CD14-positive monocyte (primary cell): Measurements from ENCODE around the gene MOV10. TPM values are rescaled to one million over a fixed set of nuclear protein-coding genes. Genes with fewer than 3 reads are reported as not detected.

Experiments used
- DNase-seq, 3 donors: peaks; one replicate each; pipeline ENCODE4 v3.0.0-alpha.2; 2011 to 2022
- H2AFZ ChIP-seq: 2 replicates; pipeline ENCODE4 v1.6.0; 2012; ENCODE audit warnings: mild to moderate bottlenecking, low read depth, low read length, inconsistent platforms; ENCODE audit not compliant: insufficient read depth, poor library complexity, severe bottlenecking
- H3K27ac ChIP-seq, 2 donors: 1 replicate in 1 of 2; 2 replicates in 1 of 2; pipeline ENCODE4 v1.5.1; 2012 to 2013; ENCODE audit warnings: low read length in 2 of 2, control low read depth in 1 of 2, inconsistent platforms in 1 of 2, low read depth in 1 of 2, mild to moderate bottlenecking in 1 of 2
- H3K27me3 ChIP-seq, 2 donors: one replicate each; pipeline versions ENCODE4 v1.6.0 to v1.6.1; 2011 to 2013; ENCODE audit warnings: low read length in 2 of 2; ENCODE audit not compliant: control insufficient read depth in 2 of 2, insufficient read depth in 2 of 2
- H3K36me3 ChIP-seq, 2 donors: replicated peaks in 1 of 2; 1 replicate in 1 of 2; 2 replicates in 1 of 2; pipeline versions ENCODE4 v1.5.1 to v1.6.1; 2012 to 2013; ENCODE audit warnings: low read length in 2 of 2, control low read depth in 1 of 2, inconsistent platforms in 1 of 2, mild to moderate bottlenecking in 1 of 2; ENCODE audit not compliant: insufficient read depth in 2 of 2, control insufficient read depth in 1 of 2
- H3K4me1 ChIP-seq, 2 donors: 1 replicate in 1 of 2; 2 replicates in 1 of 2; pipeline versions ENCODE4 v1.5.1 to v1.6.1; 2012 to 2013; ENCODE audit warnings: low read length in 2 of 2, control low read depth in 1 of 2, inconsistent platforms in 1 of 2, mild to moderate bottlenecking in 1 of 2, moderate library complexity in 1 of 2; ENCODE audit not compliant: insufficient read depth in 2 of 2, control insufficient read depth in 1 of 2
- H3K4me2 ChIP-seq: replicated peaks from 2 replicates; pipeline ENCODE3; 2012; ENCODE audit warnings: low read length, moderate library complexity, mild to moderate bottlenecking; ENCODE audit not compliant: poor library complexity, severe bottlenecking; ENCODE audit errors: extremely low read depth
- H3K4me3 ChIP-seq, 3 experiments: fragments of 200-600 bp in 1 of 3; sonication (generic) in 1 of 3; replicated peaks in 1 of 3; 1 replicate in 2 of 3; 2 replicates in 1 of 3; pipeline ENCODE4 v1.5.1; 2011 to 2013; ENCODE audit warnings: low read length in 3 of 3, mild to moderate bottlenecking in 3 of 3, control low read depth in 2 of 3, low read depth in 2 of 3, inconsistent platforms in 1 of 3, moderate library complexity in 1 of 3
- H3K79me2 ChIP-seq: 2 replicates; pipeline ENCODE4 v1.6.0; 2012; ENCODE audit warnings: mild to moderate bottlenecking, control low read depth, inconsistent platforms, low read length, moderate library complexity; ENCODE audit not compliant: insufficient read depth
- H3K9ac ChIP-seq: 2 replicates; pipeline ENCODE4 v1.6.0; 2017; ENCODE audit warnings: low read length, mild to moderate bottlenecking; ENCODE audit not compliant: insufficient read depth, poor library complexity, severe bottlenecking
- H3K9me3 ChIP-seq, 2 donors: replicated peaks in 1 of 2; 1 replicate in 1 of 2; 2 replicates in 1 of 2; pipeline versions ENCODE4 v1.5.1 to v1.6.1; 2012 to 2013; ENCODE audit warnings: low read length in 2 of 2, control low read depth in 1 of 2; ENCODE audit not compliant: control insufficient read depth in 1 of 2, insufficient read depth in 1 of 2
- H4K20me1 ChIP-seq: 2 replicates; pipeline ENCODE4 v1.6.0; 2012; ENCODE audit warnings: mild to moderate bottlenecking, low read length, control low read depth, moderate library complexity; ENCODE audit not compliant: insufficient read depth
- H3K27ac Mint-ChIP-seq, 7 donors: one replicate each; pipeline ENCODE4 v1.8.0; 2020; ENCODE audit warnings: mild to moderate bottlenecking in 7 of 7, mixed read lengths in 7 of 7, moderate library complexity in 6 of 7, inconsistent platforms in 2 of 7
- H3K27me3 Mint-ChIP-seq, 3 donors: one replicate each; pipeline ENCODE4 v1.8.0; 2021 to 2022; ENCODE audit warnings: low read depth in 3 of 3, mild to moderate bottlenecking in 3 of 3, mixed read lengths in 3 of 3, moderate library complexity in 3 of 3, inconsistent platforms in 1 of 3
- H3K36me3 Mint-ChIP-seq, 2 donors: one replicate each; pipeline ENCODE4 v1.8.0; 2020; ENCODE audit warnings: mixed read lengths in 2 of 2, inconsistent platforms in 1 of 2, mild to moderate bottlenecking in 1 of 2
- H3K4me1 Mint-ChIP-seq: one replicate; pipeline ENCODE4 v1.8.0; 2020; ENCODE audit warnings: mild to moderate bottlenecking, mixed read lengths
- H3K4me3 Mint-ChIP-seq, 2 donors: one replicate each; pipeline ENCODE4 v1.8.0; 2020; ENCODE audit warnings: mild to moderate bottlenecking in 2 of 2, mixed read lengths in 2 of 2, moderate library complexity in 1 of 2
- H3K9me3 Mint-ChIP-seq, 7 donors: one replicate each; pipeline ENCODE4 v1.8.0; 2020 to 2022; ENCODE audit warnings: mixed read lengths in 7 of 7, mild to moderate bottlenecking in 6 of 7, moderate library complexity in 6 of 7, inconsistent platforms in 2 of 7
- CTCF ChIP-seq: fragments of 200-600 bp; IDR thresholded peaks from one replicate; pipeline ENCODE4 v1.8.0; 2022; ENCODE audit warnings: antibody characterized with exemption, mild to moderate bottlenecking
- WGBS: methylation state at CpG from one replicate; pipeline ENCODE4 v1.1.5; 2013; ENCODE audit warnings: missing lambda C conversion rate; ENCODE audit not compliant: insufficient coverage; 5-methylcytosine and 5-hydroxymethylcytosine counted together
- intact Hi-C, 2 donors: fragments of 100-400 bp; cut with micrococcal nuclease; formaldehyde crosslinking; loops; one replicate each; pipeline versions ENCODE4 v1.15.0 to v1.15.1; 2023
- polyA plus RNA-seq, 3 donors: library from polyadenylated mRNA; depleted of rRNA in 1 of 3; unstranded in 2 of 3; stranded (reverse) in 1 of 3; fragments of 300-500 nt in 2 of 3; fragments of >200 nt in 1 of 3; fragmentation: Illumina TruSeq in 2 of 3; gene quantifications; 1 replicate in 2 of 3; 2 replicates in 1 of 3; pipeline ENCODE4 v1.2.3, GENCODE V29; 2012 to 2021

Gene MOV10
- polyA plus RNA-seq, 3 donors, result 12.0 to 61.2 (median 13.6) TPM

GRCh38 chr1:112628516-112628915 lies 45.9 kb upstream of the MOV10 start:
- H2AFZ ChIP-seq, result no peak overlapping the region
- Mint-ChIP-seq H3K27ac (peak overlapping the region in 3 of 7 donors; percentile 20 to 87 (median 38)), H3K27me3 (no peaks in the 10 kb centered on the region), H3K36me3 (peaks cover 29 to 64% of the 10 kb centered on the region in 2 donors), H3K4me1 (peaks cover 61% of the 10 kb centered on the region), H3K9me3 (peaks cover 0 to 2% (median 0%) of the 10 kb centered on the region in 7 donors), H3K4me3 (no peak overlapping the region)
- peaks cover 98% of the 10 kb centered on the region for H4K20me1 ChIP-seq
- WGBS, result 100% methylated on average over 1 of the region's 2 CpGs
- no peak overlapping the region for H3K9ac ChIP-seq
- H3K79me2 ChIP-seq, result peaks cover 100% of the 10 kb centered on the region
- H3K4me3 ChIP-seq, result no peak overlapping the region
- DNase-seq, result no peak
- H3K27ac ChIP-seq, result peak overlapping the region in 1 of 2 donors; percentile 62
- peaks cover 14 to 38% of the 10 kb centered on the region in 2 donors for H3K36me3 ChIP-seq
- H3K9me3 ChIP-seq, result no peaks in the 10 kb centered on the region
- H3K4me2 ChIP-seq, result no peak overlapping the region
- TF ChIP-seq CTCF, result no peak
- H3K4me1 ChIP-seq, result peaks cover 21 to 77% of the 10 kb centered on the region in 2 donors
- intact Hi-C loops, result loop anchor here in 1 of 2 donors (5.0 kb wide), 2 partner anchors 44 to 79 kb away; partner anchors contain the start of genes MOV10 and RHOC
- H3K27me3 ChIP-seq, result no peaks in the 10 kb centered on the region

GRCh38 chr1:112629256-112629655 lies 45.2 kb upstream of the MOV10 start:
- Histone ChIP-seq H3K4me3 (no peak overlapping the region), H3K9ac (no peak overlapping the region), H3K27ac (peak overlapping the region in 1 of 2 donors; percentile 62), H3K4me1 (peaks cover 21 to 79% of the 10 kb centered on the region in 2 donors), H3K79me2 (peaks cover 100% of the 10 kb centered on the region), H3K4me2 (no peak overlapping the region), H3K36me3 (peaks cover 14 to 38% of the 10 kb centered on the region in 2 donors), H4K20me1 (peaks cover 100% of the 10 kb centered on the region), H3K27me3 (no peaks in the 10 kb centered on the region), H3K9me3 (no peaks in the 10 kb centered on the region), H2AFZ (no peak overlapping the region)
- intact Hi-C loops, result loop anchor here in 1 of 2 donors (5.0 kb wide), 2 partner anchors 43 to 78 kb away; partner anchors contain the start of genes MOV10 and RHOC
- Mint-ChIP-seq H3K9me3 (peaks cover 0 to 2% (median 0%) of the 10 kb centered on the region in 7 donors), H3K36me3 (peaks cover 33 to 62% of the 10 kb centered on the region in 2 donors), H3K4me3 (no peak overlapping the region), H3K27ac (peak overlapping the region; percentile 0 to 87 (median 57)), H3K4me1 (peaks cover 68% of the 10 kb centered on the region), H3K27me3 (no peaks in the 10 kb centered on the region)
- DNase-seq, result no peak
- no peak for TF ChIP-seq CTCF
